HepG2 (cell line): ENCODE data around the gene CHST14. TPM values are rescaled to one million over a fixed set of nuclear protein-coding genes. Genes with fewer than 3 reads are reported as not detected.

Experiments used
- EP300 ChIP-seq, 3 experiments: sonication (generic) in 1 of 3; formaldehyde crosslinking in 1 of 3; IDR thresholded peaks; 2 replicates each; pipeline versions ENCODE4 v1.5.1 to v1.6.1; 2011 to 2020; ENCODE audit warnings: low read depth in 2 of 3, low read length in 2 of 3, borderline replicate concordance in 1 of 3, improper control_type of control experiment in 1 of 3, mild to moderate bottlenecking in 1 of 3, missing genetic modification reagents in 1 of 3, moderate library complexity in 1 of 3
- HNF1B ChIP-seq: sonication (generic); formaldehyde crosslinking; IDR thresholded peaks from 2 replicates; pipeline ENCODE4 v1.5.1; 2020; ENCODE audit warnings: mild to moderate bottlenecking, moderate library complexity, missing genetic modification reagents
- NFATC3 ChIP-seq: sonication (generic); formaldehyde crosslinking; IDR thresholded peaks from 2 replicates; pipeline ENCODE4 v1.5.1; 2020; ENCODE audit warnings: mild to moderate bottlenecking, missing genetic modification reagents
- SNAPC4 ChIP-seq: sonication (generic); formaldehyde crosslinking; IDR thresholded peaks from 2 replicates; pipeline ENCODE4 v1.4.0; 2020; ENCODE audit warnings: mild to moderate bottlenecking, missing genetic modification reagents
- TRIM24 ChIP-seq: sonication (generic); formaldehyde crosslinking; IDR thresholded peaks from 2 replicates; pipeline ENCODE4 v1.8.0; 2022; ENCODE audit warnings: mild to moderate bottlenecking, missing genetic modification reagents
- polyA plus RNA-seq, 8 experiments: library from polyadenylated mRNA; depleted of rRNA in 3 of 8; stranded (reverse) in 7 of 8; unstranded in 1 of 8; fragments of >200 nt; fragmentation: Illumina TruSeq in 4 of 8; extraction: Trizol in 4 of 8; gene quantifications; 2 replicates each; pipeline versions ENCODE4 v1.2.1 to v1.2.3, GENCODE V29; 2011 to 2016; ENCODE audit warnings: low read depth in 4 of 8, missing spikeins in 1 of 8, mixed read lengths in 1 of 8; ENCODE audit not compliant: insufficient read depth in 1 of 8
- total RNA-seq, 5 experiments: library from RNA; depleted of rRNA; stranded (reverse); fragments of >200 nt; fragmentation: Illumina TruSeq; extraction: Trizol; gene quantifications; 2 replicates each; pipeline ENCODE4 v1.2.3, GENCODE V29; 2016; ENCODE audit warnings: low read depth in 1 of 5
- TF ChIP-seq, protein P1 (sequence below): sonication (generic); formaldehyde crosslinking; IDR thresholded peaks from 2 replicates; pipeline ENCODE4 v1.5.0; 2020; ENCODE audit warnings: missing genetic modification reagents

Gene CHST14
- total and polyA plus RNA-seq, 2 of the 13 experiments (the other 11 are each of a cell fraction or from before 2014, with no cell fraction given), result 8.9 to 12.4 TPM

DNA sequence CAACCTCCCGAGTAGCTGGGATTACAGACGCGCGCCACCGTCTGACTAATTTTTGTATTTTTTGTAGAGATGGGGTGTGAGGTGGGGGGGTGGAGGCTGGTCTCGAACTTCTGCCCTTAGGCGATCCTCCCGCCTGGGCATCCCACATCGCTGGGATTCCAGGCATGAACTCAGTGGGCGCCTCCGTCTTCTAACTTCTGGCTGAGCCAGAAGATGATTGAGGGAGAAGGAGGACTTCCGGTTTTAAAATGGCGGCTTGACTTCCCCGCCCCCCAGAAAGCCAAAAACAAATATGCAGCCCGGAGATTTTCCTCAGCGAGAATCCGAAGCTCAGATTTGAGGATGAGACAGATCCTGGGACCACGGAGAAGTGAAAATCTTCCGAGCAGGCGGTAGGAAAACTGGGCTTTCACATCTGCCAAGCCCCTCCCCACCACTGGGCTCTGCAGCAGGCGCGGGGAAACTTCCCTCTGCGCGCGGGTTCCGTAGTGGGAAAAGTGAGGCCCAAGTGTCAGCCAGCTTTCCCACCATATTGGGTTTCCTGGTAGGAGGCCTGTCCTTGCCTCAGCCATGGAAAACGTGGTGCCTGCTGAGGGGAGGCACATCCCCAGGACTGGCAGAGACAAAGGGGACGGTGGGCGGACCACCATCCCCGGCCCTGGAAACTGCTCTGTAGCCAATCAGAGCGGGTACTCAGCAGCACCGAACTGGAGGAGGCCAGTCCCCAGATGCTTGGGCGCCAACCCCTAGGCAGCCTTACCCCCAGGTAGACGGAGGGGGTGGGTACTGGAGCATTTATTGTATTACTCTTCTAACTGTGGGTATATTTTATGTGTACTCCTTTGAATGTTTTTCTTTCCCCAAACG, 17.3 kb downstream of the CHST14 start (continued):
- no peak for TF ChIP-seq SNAPC4 (CRISPR knock-in tag)
- no peak for TF ChIP-seq EP300 (IDR thresholded peaks at IDR 0.05; ENCODE audit: low read depth in 2 of 2, low read length in 2 of 2)
- TF ChIP-seq EP300 (CRISPR knock-in tag; IDR thresholded peaks at IDR 0.05; ENCODE audit: borderline replicate concordance), result no peak
- TF ChIP-seq, protein P1, sequence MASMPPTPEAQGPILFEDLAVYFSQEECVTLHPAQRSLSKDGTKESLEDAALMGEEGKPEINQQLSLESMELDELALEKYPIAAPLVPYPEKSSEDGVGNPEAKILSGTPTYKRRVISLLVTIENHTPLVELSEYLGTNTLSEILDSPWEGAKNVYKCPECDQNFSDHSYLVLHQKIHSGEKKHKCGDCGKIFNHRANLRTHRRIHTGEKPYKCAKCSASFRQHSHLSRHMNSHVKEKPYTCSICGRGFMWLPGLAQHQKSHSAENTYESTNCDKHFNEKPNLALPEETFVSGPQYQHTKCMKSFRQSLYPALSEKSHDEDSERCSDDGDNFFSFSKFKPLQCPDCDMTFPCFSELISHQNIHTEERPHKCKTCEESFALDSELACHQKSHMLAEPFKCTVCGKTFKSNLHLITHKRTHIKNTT (CRISPR knock-in tag), result no peak
- TF ChIP-seq NFATC3 (CRISPR knock-in tag), result no peak
- no peak for TF ChIP-seq HNF1B
- TF ChIP-seq TRIM24 (CRISPR knock-in tag), result no peak
- TF ChIP-seq, all 625 proteins: peak for 0
